ENCODE results near the gene NCSTN. TPM values are rescaled to one million over a fixed set of nuclear protein-coding genes. Genes with fewer than 3 reads are reported as not detected.

NCSTN gene
- total RNA-seq, 1 experiment from 2014 or later = 89.5 TPM

DNA sequence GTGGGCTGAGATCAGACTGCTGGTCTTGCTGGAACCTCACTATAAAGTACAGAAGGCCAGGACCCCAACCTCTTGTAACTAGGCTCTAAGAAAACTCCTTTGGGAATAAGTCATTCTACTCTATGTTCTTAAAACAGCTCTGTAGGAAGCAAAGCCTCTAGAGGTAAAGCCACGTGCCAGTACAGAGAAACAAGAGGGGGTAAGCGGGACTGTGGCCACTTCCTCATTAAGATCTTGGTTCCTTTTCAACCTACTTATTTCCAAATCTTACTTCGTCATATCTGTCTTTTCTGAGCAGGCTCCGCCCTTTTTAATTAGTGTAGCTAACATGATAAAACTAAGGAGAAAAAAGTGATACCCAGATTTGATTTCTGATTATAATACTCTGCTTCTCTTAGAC, 3.8 kb downstream of the NCSTN start:
- H3K9me3 ChIP-seq = no peaks in the 10 kb centered on the region
- POLR2A ChIA-PET = interaction anchor here (0.5 kb wide), 1 partner anchor 644 kb away, joined by 8 read pairs; no protein-coding TSS in a partner anchor
- H3K4me3 ChIP-seq (ENCODE audit: low read depth, low read length) = no peak overlapping the region
- H3K27ac Mint-ChIP-seq (ENCODE audit: unreplicated experiment) = no peak overlapping the region
- BruUV-seq (replicated peaks) = no TSS peak
- H3K9me3 Mint-ChIP-seq (ENCODE audit: unreplicated experiment) = no peaks in the 10 kb centered on the region
- no peaks in the 10 kb centered on the region for H3K27me3 ChIP-seq (replicated peaks; ENCODE audit: control insufficient read depth, insufficient read depth, low read length)
- CTCF ChIA-PET = no interaction called here
- H3K27me3 Mint-ChIP-seq (ENCODE audit: insufficient read depth, unreplicated experiment) = no peaks in the 10 kb centered on the region
- 0 out of 2 replicates have a peak, but pooled peaks cover 3% of the 10 kb centered on the region for H3K36me3 ChIP-seq (ENCODE audit: control insufficient read depth, insufficient read depth, low read length)
- intact Hi-C loops (cut with micrococcal nuclease; ENCODE audit: unreplicated experiment) = no loop called here
- TF ChIP-seq, protein P1, sequence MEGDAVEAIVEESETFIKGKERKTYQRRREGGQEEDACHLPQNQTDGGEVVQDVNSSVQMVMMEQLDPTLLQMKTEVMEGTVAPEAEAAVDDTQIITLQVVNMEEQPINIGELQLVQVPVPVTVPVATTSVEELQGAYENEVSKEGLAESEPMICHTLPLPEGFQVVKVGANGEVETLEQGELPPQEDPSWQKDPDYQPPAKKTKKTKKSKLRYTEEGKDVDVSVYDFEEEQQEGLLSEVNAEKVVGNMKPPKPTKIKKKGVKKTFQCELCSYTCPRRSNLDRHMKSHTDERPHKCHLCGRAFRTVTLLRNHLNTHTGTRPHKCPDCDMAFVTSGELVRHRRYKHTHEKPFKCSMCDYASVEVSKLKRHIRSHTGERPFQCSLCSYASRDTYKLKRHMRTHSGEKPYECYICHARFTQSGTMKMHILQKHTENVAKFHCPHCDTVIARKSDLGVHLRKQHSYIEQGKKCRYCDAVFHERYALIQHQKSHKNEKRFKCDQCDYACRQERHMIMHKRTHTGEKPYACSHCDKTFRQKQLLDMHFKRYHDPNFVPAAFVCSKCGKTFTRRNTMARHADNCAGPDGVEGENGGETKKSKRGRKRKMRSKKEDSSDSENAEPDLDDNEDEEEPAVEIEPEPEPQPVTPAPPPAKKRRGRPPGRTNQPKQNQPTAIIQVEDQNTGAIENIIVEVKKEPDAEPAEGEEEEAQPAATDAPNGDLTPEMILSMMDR (IDR thresholded peaks at IDR 0.05; ENCODE audit: insufficient read depth in 1 of 2, low read depth in 1 of 2, low read length in 1 of 2, severe bottlenecking in 1 of 2, unreplicated experiment in 1 of 2) = no peak
- peaks cover 42% of the 10 kb centered on the region for H3K36me3 Mint-ChIP-seq (ENCODE audit: insufficient read depth, unreplicated experiment)
- no peak for DNase-seq
- H3K4me3 Mint-ChIP-seq (ENCODE audit: unreplicated experiment) = no peak overlapping the region
- H3K4me1 ChIP-seq = no peaks in the 10 kb centered on the region
- no peaks in the 10 kb centered on the region for H3K4me1 Mint-ChIP-seq (ENCODE audit: low read depth, unreplicated experiment)

DNA sequence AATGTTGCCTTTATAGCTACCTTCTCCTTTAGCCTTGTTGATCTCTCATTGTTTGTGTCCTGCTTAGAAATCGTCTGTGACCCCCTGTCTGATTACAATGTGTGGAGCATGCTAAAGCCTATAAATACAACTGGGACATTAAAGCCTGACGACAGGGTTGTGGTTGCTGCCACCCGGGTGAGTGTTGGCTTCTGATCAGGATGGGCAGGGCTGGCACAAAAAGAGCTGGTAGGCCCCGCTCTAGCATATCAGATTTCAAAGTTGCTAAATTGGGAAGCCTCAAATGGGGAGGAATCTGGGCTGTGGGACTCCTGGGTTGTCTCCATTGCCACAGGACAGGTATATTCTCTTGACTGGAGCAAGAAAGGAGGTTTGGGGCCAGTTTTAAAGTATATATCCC, 8.4 kb downstream of the NCSTN start:
- Mint-ChIP-seq H3K27ac (ENCODE audit: unreplicated experiment) (no peak overlapping the region), H3K4me1 (ENCODE audit: low read depth, unreplicated experiment) (no peaks in the 10 kb centered on the region), H3K4me3 (ENCODE audit: unreplicated experiment) (no peak overlapping the region), H3K9me3 (ENCODE audit: unreplicated experiment) (no peaks in the 10 kb centered on the region), H3K27me3 (ENCODE audit: insufficient read depth, unreplicated experiment) (no peaks in the 10 kb centered on the region), H3K36me3 (ENCODE audit: insufficient read depth, unreplicated experiment) (peaks cover 58% of the 10 kb centered on the region)
- no TSS peak for BruUV-seq (replicated peaks)
- Histone ChIP-seq H3K4me3 (ENCODE audit: low read depth, low read length) (no peak overlapping the region), H3K27me3 (replicated peaks; ENCODE audit: control insufficient read depth, insufficient read depth, low read length) (no peaks in the 10 kb centered on the region), H3K36me3 (ENCODE audit: control insufficient read depth, insufficient read depth, low read length) (peaks cover 9% of the 10 kb centered on the region; the same call in 1 of the 2 replicates), H3K4me1 (no peaks in the 10 kb centered on the region), H3K9me3 (no peaks in the 10 kb centered on the region)
- intact Hi-C loops (cut with micrococcal nuclease; ENCODE audit: unreplicated experiment) = no loop called here
- ChIA-PET POLR2A (no interaction called here), CTCF (no interaction called here)
- no peak for DNase-seq
- TF ChIP-seq, protein P1 (IDR thresholded peaks at IDR 0.05; ENCODE audit: insufficient read depth in 1 of 2, low read depth in 1 of 2, low read length in 1 of 2, severe bottlenecking in 1 of 2, unreplicated experiment in 1 of 2) = no peak

DNA sequence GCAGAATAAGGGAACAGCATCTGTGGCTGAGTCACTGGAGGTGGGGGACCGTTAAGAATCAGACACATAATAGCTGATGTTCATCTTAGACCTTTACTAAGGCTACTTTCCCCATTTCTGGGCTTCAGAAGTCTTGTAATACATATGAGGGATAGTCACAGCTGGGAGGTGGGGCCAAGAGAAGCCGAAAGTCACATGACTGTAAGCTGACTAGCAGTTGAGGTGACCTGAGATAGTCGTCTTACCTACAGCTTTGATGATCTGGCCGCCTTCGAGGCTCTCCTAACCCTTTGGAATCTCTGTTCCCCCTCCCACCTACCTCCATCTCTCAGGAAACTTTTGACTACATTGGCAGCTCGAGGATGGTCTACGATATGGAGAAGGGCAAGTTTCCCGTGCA, 9.4 kb downstream of the NCSTN start:
- intact Hi-C loops (cut with micrococcal nuclease; ENCODE audit: unreplicated experiment) = no loop called here
- Mint-ChIP-seq H3K27me3 (ENCODE audit: insufficient read depth, unreplicated experiment) (no peaks in the 10 kb centered on the region), H3K4me1 (ENCODE audit: low read depth, unreplicated experiment) (no peaks in the 10 kb centered on the region), H3K36me3 (ENCODE audit: insufficient read depth, unreplicated experiment) (peaks cover 57% of the 10 kb centered on the region), H3K27ac (ENCODE audit: unreplicated experiment) (no peak overlapping the region), H3K9me3 (ENCODE audit: unreplicated experiment) (no peaks in the 10 kb centered on the region), H3K4me3 (ENCODE audit: unreplicated experiment) (no peak overlapping the region)
- CTCF ChIA-PET = interaction anchor here (1.3 kb wide), 1 partner anchor 24 kb away, joined by 3 read pairs; no protein-coding TSS in a partner anchor
- no TSS peak for BruUV-seq (replicated peaks)
- Histone ChIP-seq H3K36me3 (ENCODE audit: control insufficient read depth, insufficient read depth, low read length) (peaks cover 9% of the 10 kb centered on the region; the same call in 1 of the 2 replicates), H3K9me3 (no peaks in the 10 kb centered on the region), H3K4me1 (no peaks in the 10 kb centered on the region), H3K27me3 (replicated peaks; ENCODE audit: control insufficient read depth, insufficient read depth, low read length) (no peaks in the 10 kb centered on the region), H3K4me3 (ENCODE audit: low read depth, low read length) (no peak overlapping the region)
- POLR2A ChIA-PET = interaction anchor here (0.5 kb wide), 1 partner anchor 85 kb away, joined by 3 read pairs; no protein-coding TSS in a partner anchor
- no peak for DNase-seq
- TF ChIP-seq, protein P1 (IDR thresholded peaks at IDR 0.05; ENCODE audit: insufficient read depth in 1 of 2, low read depth in 1 of 2, low read length in 1 of 2, severe bottlenecking in 1 of 2, unreplicated experiment in 1 of 2) = no peak
